Heart left ventricle (tissue), 16 donors: ENCODE results near the gene CUL5. TPM values are rescaled to one million over a fixed set of nuclear protein-coding genes. Genes with fewer than 3 reads are reported as not detected.

ENCODE experiments used
- ATAC-seq, 4 donors: fragments of 200-7000 bp; cut with Tn5 transposase; one replicate each; pipeline ENCODE4 v1.9.1; 2020 to 2022; ENCODE audit warnings: moderate library complexity in 4 of 4, mild to moderate bottlenecking in 3 of 4, moderate number of reproducible peaks in 1 of 4
- DNase-seq, 5 donors: peaks; one replicate each; pipeline ENCODE4 v3.0.0-alpha.2; 2020
- H3K27ac ChIP-seq, 12 donors: fragments of 200-600 bp; sonication (generic) in 4 of 12; one replicate each; pipeline versions ENCODE4 v1.5.0 to v1.8.0; 2016 to 2022; ENCODE audit warnings: mild to moderate bottlenecking in 2 of 12
- H3K27me3 ChIP-seq, 9 donors: fragments of 200-600 bp; sonication (generic) in 2 of 9; one replicate each; pipeline versions ENCODE4 v1.5.1 to v1.8.0; 2016 to 2022; ENCODE audit warnings: mild to moderate bottlenecking in 3 of 9
- H3K36me3 ChIP-seq, 9 donors: fragments of 200-600 bp; sonication (generic) in 2 of 9; one replicate each; pipeline versions ENCODE4 v1.5.0 to v1.8.0; 2018 to 2022; ENCODE audit warnings: mild to moderate bottlenecking in 2 of 9
- H3K4me1 ChIP-seq, 12 donors: fragments of 200-600 bp; sonication (generic) in 4 of 12; one replicate each; pipeline versions ENCODE4 v1.5.0 to v1.8.0; 2016 to 2022; ENCODE audit warnings: mild to moderate bottlenecking in 3 of 12
- H3K4me3 ChIP-seq, 12 donors: fragments of 200-600 bp; sonication (generic) in 4 of 12; one replicate each; pipeline versions ENCODE4 v1.5.0 to v1.8.0; 2017 to 2022; ENCODE audit warnings: mild to moderate bottlenecking in 9 of 12, moderate library complexity in 4 of 12
- H3K9me3 ChIP-seq, 12 donors: fragments of 200-600 bp; sonication (generic) in 4 of 12; one replicate each; pipeline versions ENCODE4 v1.5.0 to v1.8.0; 2016 to 2022; ENCODE audit warnings: mild to moderate bottlenecking in 1 of 12
- POLR2A ChIP-seq, 2 donors: fragments of 450-650 bp; IDR thresholded peaks; one replicate each; pipeline ENCODE4 v1.6.1; 2017; ENCODE audit warnings: antibody characterized with exemption in 2 of 2, mild to moderate bottlenecking in 2 of 2, moderate library complexity in 2 of 2
- WGBS, 4 donors: extraction: QIAGEN DNeasy Blood & Tissue Kit in 2 of 4; methylation state at CpG; one replicate each; pipeline versions ENCODE4 v1.1.5 to v1.1.7; 2013 to 2018; 5-methylcytosine and 5-hydroxymethylcytosine counted together
- intact Hi-C, 10 donors: fragments of 100-400 bp; cut with DNase I; formaldehyde crosslinking; loops; one replicate each; pipeline versions ENCODE4 v1.11.1 to v1.14.2; 2022
- polyA plus RNA-seq, 2 donors: library from polyadenylated mRNA; stranded (reverse); fragments of 200-250 nt; gene quantifications; one replicate each; pipeline ENCODE4 v1.2.3, GENCODE V29; 2013
- total RNA-seq, 9 donors: library from RNA; depleted of rRNA in 2 of 9; stranded (reverse); fragments of >200 nt in 2 of 9; fragmentation: NEBNext Ultra II Directional in 3 of 9; extraction: Animal tissue kit (Norgen Biotek cat#: 25700) in 3 of 9; gene quantifications; one replicate each; pipeline versions ENCODE4 v1.1.0 to v1.2.4, GENCODE V29; 2016 to 2023
- TF ChIP-seq, protein P1 (sequence below), 12 donors: fragments of 200-600 bp; sonication (generic) in 4 of 12; IDR thresholded peaks; one replicate each; pipeline versions ENCODE4 v1.5.0 to v1.8.0; 2018 to 2022; ENCODE audit warnings: antibody characterized with exemption in 12 of 12, mild to moderate bottlenecking in 5 of 12
- donor health status: ischemic (EF 13 %, LVEDD 7.1; RV severe dilation, severe dysfunction).
- donor health status: healthy with polysubstance abuse.
- donor health status: DM: no; HTN: yes; CAD: no.
- donor health status: DM: no; HTN: no; CAD: no.
- donor health status: ischemic (EF 25% LVEDD 6.9; RV normal size, moderate dysfunction).
- donor health status: ischemic (EF 25% LVEDD 5.7; RV mildly dilated, moderate dysfunction).
- donor health status: healthy.
- donor health status: DM: yes; HTN: yes; CAD: no.
- donor health status: ischemic (EF 35%, LVEDD 5.7; RV mildly dilated, moderate dysfunction).
- donor health status: nonischemic (EF 11% LVEDD 7.7; RV severe dilation, severe dysfunction).
- donor health status: DM: yes; HTN: yes; CAD: no.
- donor health status: PGD.
- donor health status: ischemic (EF 29% LVEDD 5.4; RV normal size, mild dysfunction).
- donor health status: nonischemic (EF 23%, LVEDD 6.1; RV moderate dilation, normal function).

CUL5 gene
- total and polyA plus RNA-seq, 11 donors, result 6.0 to 46.0 (median 35.2) TPM

GRCh38 chr11:108148556-108148955, 139.9 kb downstream of the CUL5 start:
- 37 to 48% (median 42%) methylated on average over 3 of the region's 3 CpGs for WGBS, 4 donors
- DNase-seq, result no peak
- H3K4me3 ChIP-seq, result no peak overlapping the region
- H3K4me1 ChIP-seq, result peaks cover 0 to 6% (median 0%) of the 10 kb centered on the region in 12 donors
- TF ChIP-seq, protein P1, sequence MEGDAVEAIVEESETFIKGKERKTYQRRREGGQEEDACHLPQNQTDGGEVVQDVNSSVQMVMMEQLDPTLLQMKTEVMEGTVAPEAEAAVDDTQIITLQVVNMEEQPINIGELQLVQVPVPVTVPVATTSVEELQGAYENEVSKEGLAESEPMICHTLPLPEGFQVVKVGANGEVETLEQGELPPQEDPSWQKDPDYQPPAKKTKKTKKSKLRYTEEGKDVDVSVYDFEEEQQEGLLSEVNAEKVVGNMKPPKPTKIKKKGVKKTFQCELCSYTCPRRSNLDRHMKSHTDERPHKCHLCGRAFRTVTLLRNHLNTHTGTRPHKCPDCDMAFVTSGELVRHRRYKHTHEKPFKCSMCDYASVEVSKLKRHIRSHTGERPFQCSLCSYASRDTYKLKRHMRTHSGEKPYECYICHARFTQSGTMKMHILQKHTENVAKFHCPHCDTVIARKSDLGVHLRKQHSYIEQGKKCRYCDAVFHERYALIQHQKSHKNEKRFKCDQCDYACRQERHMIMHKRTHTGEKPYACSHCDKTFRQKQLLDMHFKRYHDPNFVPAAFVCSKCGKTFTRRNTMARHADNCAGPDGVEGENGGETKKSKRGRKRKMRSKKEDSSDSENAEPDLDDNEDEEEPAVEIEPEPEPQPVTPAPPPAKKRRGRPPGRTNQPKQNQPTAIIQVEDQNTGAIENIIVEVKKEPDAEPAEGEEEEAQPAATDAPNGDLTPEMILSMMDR (IDR thresholded peaks at IDR 0.05), result no peak
- no peak for TF ChIP-seq POLR2A (IDR thresholded peaks at IDR 0.05)
- H3K36me3 ChIP-seq, result peaks cover 0 to 100% (median 99%) of the 10 kb centered on the region in 9 donors
- no peak for ATAC-seq
- no peaks in the 10 kb centered on the region for H3K27me3 ChIP-seq
- H3K9me3 ChIP-seq, result no peaks in the 10 kb centered on the region
- H3K27ac ChIP-seq, result no peak overlapping the region
- intact Hi-C loops, result no loop called here

- no peak for DNase-seq
- no peak overlapping the region for H3K27ac ChIP-seq
- no peaks in the 10 kb centered on the region for H3K9me3 ChIP-seq
- no peaks in the 10 kb centered on the region for H3K27me3 ChIP-seq
- intact Hi-C loops, result loop anchor here in 1 of 10 donors (10.0 kb wide), 1 partner anchor 60 kb away; no protein-coding TSS in a partner anchor
- no peak overlapping the region for H3K4me3 ChIP-seq
- peaks cover 0 to 100% (median 93%) of the 10 kb centered on the region in 9 donors for H3K36me3 ChIP-seq
- H3K4me1 ChIP-seq, result no peaks in the 10 kb centered on the region
- no peak for ATAC-seq
- TF ChIP-seq, protein P1 (IDR thresholded peaks at IDR 0.05), result no peak
- TF ChIP-seq POLR2A (IDR thresholded peaks at IDR 0.05), result no peak
- 70 to 77% (median 73%) methylated on average over 2 of the region's 2 CpGs for WGBS, 4 donors
These were observed 145.9 kb downstream of the CUL5 start for GRCh38 chr11:108154591-108154990.

Other genes starting within 250 kb of the CUL5 start
- 1 to 10 TPM in 5 of 9 donors, under 1 TPM in 4; 0.22 to 2.1 (median 1.1) TPM for gene SLC35F2, start 150.1 kb upstream of the CUL5 start, total RNA-seq
- 1 to 10 TPM in 1 of 2 donors, under 1 TPM in 1; 0.30 to 1.4 TPM for gene SLC35F2, start 150.1 kb upstream of the CUL5 start, polyA plus RNA-seq
- gene RAB39A, start 80.5 kb upstream of the CUL5 start, total RNA-seq, result 1 to 10 TPM in 2 of 9 donors, under 1 TPM in 6, not detected in 1; 0.20 to 4.7 (median 0.34) TPM
- gene RAB39A, start 80.5 kb upstream of the CUL5 start, polyA plus RNA-seq, result under 1 TPM in 1 of 2 donors, not detected in 1; 0.19 TPM
- gene ACAT1, start 112.7 kb downstream of the CUL5 start, total RNA-seq, result 1,000 to 10,000 TPM in 1 of 9 donors, 100 to 1,000 TPM in 8; 206 to 1,337 (median 394) TPM
- gene ACAT1, start 112.7 kb downstream of the CUL5 start, polyA plus RNA-seq, result 100 to 1,000 TPM; 166 to 360 TPM
- 10 to 100 TPM in 4 of 9 donors, 1 to 10 TPM in 5; 7.0 to 12.3 (median 8.9) TPM for gene NPAT, start 213.7 kb downstream of the CUL5 start, total RNA-seq
- 1 to 10 TPM; 1.8 to 3.8 TPM for gene NPAT, start 213.7 kb downstream of the CUL5 start, polyA plus RNA-seq
- 10 to 100 TPM; 25.3 to 50.8 (median 32.8) TPM for gene ATM, start 214.2 kb downstream of the CUL5 start, total RNA-seq
- gene ATM, start 214.2 kb downstream of the CUL5 start, polyA plus RNA-seq, result 10 to 100 TPM; 14.0 to 15.5 TPM